Vagina (tissue), 2 donors: Measurements from ENCODE around the gene CCDC8.

Source experiments
- POLR2A ChIP-seq, 2 donors: fragments of 450-650 bp; IDR thresholded peaks; one replicate each; pipeline ENCODE4 v1.6.1; 2017; ENCODE audit warnings: antibody characterized with exemption in 2 of 2, mild to moderate bottlenecking in 2 of 2, moderate library complexity in 2 of 2
- POLR2AphosphoS5 ChIP-seq, 2 donors: sonication (generic); formaldehyde crosslinking; IDR thresholded peaks; one replicate each; pipeline ENCODE4 v1.9.0; 2017; ENCODE audit warnings: antibody characterized with exemption in 2 of 2, mild to moderate bottlenecking in 2 of 2, low read depth in 1 of 2; ENCODE audit not compliant: insufficient read depth in 1 of 2

- TF ChIP-seq POLR2A (IDR thresholded peaks at IDR 0.05) (no peak), POLR2AphosphoS5 (IDR thresholded peaks at IDR 0.05; ENCODE audit: insufficient read depth in 1 of 2, low read depth in 1 of 2) (no peak)
Observed at GRCh38 chr19:46454244-46454643, 40.9 kb upstream of the CCDC8 start.
